ENCODE data around the gene RNF220. TPM values are rescaled to one million over a fixed set of nuclear protein-coding genes. Genes with fewer than 3 reads are reported as not detected.

The RNF220 gene
- total RNA-seq, 1 experiment from 2014 or later: 128 TPM

DNA sequence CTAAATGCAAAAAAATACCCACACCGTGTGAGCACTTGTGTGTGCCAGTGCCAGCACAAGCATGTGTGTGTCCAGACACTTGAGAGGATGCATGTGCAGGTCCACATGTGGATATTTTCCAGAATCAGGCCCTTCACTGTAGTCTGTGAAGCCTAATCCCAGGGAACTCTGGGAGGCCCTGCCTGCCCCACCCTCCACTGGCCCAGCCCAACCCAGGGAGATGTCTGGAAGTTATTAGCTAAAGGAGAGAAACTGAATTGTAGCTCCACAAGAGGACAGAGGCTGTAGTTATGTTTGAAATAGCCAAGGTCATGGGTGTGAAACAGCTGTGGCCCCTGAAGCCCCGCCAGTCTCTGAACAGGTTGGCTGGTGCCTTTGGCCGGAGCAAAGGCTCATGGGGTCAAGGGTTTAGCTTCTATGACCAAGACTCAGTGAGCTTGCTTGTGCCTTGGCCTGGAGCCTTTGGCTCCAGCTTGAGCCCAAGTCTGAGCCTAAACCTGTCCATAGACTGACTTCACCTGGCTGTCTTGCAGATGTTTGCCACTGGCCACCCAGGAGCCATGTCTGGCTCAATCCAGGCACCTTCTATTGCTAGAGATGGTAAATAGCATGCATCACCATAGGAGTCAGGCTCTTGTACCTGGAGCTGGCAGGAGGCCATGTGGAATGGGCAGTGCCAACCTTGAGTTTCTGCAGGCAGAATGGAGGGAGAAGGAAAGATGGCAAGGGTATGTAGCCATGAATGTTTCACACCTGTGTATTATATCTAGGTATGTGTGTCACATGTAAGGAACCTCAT is 199.3 kb downstream of the RNF220 start:
- CTCF ChIA-PET: interaction anchor here (1.3 to 2.5 kb wide), 5 partner anchors 9 to 226 kb away, joined by 3 to 15 read pairs (median 4); no protein-coding TSS in a partner anchor
- no peak overlapping the region for H3K4me3 Mint-ChIP-seq
- no peak for ATAC-seq

DNA sequence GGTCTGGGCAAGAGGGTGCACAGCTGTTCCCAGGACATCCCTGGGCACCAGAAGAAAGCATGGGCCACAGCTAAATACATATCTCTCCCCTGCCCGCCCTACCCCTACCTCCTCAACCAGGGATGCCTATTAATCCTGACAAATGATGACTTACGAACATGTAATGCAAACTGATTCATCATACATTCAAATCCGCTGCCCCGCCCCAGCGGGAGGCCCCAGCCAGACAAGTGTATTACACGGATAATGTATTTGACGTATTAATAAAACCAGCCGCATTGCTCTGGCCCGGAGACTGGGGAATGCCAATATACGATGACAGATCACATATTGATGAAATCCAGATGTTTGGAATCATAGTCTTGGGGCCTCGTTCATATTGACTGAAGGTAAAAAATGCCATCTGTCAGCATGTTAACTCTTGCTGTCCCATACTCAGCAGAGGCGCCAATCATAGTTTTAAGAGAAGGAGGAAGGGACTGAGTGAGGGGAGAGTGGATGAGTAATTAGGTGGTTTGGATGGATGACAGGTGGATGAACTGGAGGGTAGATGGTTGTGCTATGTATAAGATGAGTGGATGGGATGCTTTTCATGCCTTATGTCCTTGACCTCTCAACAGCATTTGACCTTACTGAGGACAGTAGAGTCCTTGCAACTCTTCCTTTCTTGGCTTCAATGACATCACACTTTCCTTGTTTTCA is 201.0 kb downstream of the RNF220 start:
- ATAC-seq (no peak), DNase-seq (ENCODE audit: low spot score) (no peak)
- ChIA-PET CTCF (no interaction called here), POLR2A (no interaction called here)
- H3K36me3 Mint-ChIP-seq: no peaks in the 10 kb centered on the region
- peaks cover 14% of the 10 kb centered on the region for H3K4me1 Mint-ChIP-seq
- H3K27me3 Mint-ChIP-seq (ENCODE audit: low read depth): no peaks in the 10 kb centered on the region
- H3K9me3 Mint-ChIP-seq: no peaks in the 10 kb centered on the region
- H3K27ac Mint-ChIP-seq: no peak overlapping the region
- no peak for TF ChIP-seq ZNF423 (CRISPR knock-in tag; IDR thresholded peaks at IDR 0.05)
- TF ChIP-seq ESRRA (CRISPR knock-in tag; IDR thresholded peaks at IDR 0.05; ENCODE audit: borderline replicate concordance): no peak
- no peak for TF ChIP-seq SMAD3 (CRISPR knock-in tag; IDR thresholded peaks at IDR 0.05; ENCODE audit: borderline replicate concordance)
- no peak for TF ChIP-seq NR2C2 (CRISPR knock-in tag; IDR thresholded peaks at IDR 0.05)
- TF ChIP-seq EMX1 (CRISPR knock-in tag; IDR thresholded peaks at IDR 0.05): no peak
- TF ChIP-seq HMGXB4 (CRISPR knock-in tag; IDR thresholded peaks at IDR 0.05): no peak
- no peak for TF ChIP-seq NR1H2 (CRISPR knock-in tag; IDR thresholded peaks at IDR 0.05)
- no peak for TF ChIP-seq TEAD1 (CRISPR knock-in tag; IDR thresholded peaks at IDR 0.05)
- no peak for TF ChIP-seq NFE2L1 (CRISPR knock-in tag; IDR thresholded peaks at IDR 0.05)
- no peak for TF ChIP-seq FOXP4 (CRISPR knock-in tag; IDR thresholded peaks at IDR 0.05)
- no peak for TF ChIP-seq OVOL2 (CRISPR knock-in tag; IDR thresholded peaks at IDR 0.05; ENCODE audit: borderline replicate concordance)
- no peak for TF ChIP-seq NFYB (CRISPR knock-in tag; conservative IDR thresholded peaks at IDR 0.05; ENCODE audit: low read depth)
- no peak for TF ChIP-seq ZNF532 (CRISPR knock-in tag; IDR thresholded peaks at IDR 0.05; ENCODE audit: borderline replicate concordance)
- H3K4me3 Mint-ChIP-seq: no peak overlapping the region

More for the DNA sequence above, 199.3 kb downstream of the RNF220 start:
- no peak for DNase-seq (ENCODE audit: low spot score)
- H3K27ac Mint-ChIP-seq: no peak overlapping the region
- TF ChIP-seq FOXK1 (CRISPR knock-in tag; IDR thresholded peaks at IDR 0.05) (no peak), PRRX2 (CRISPR knock-in tag; IDR thresholded peaks at IDR 0.05) (no peak)
- peaks cover 3% of the 10 kb centered on the region; the same call in 1 of the 2 replicates for H3K4me1 Mint-ChIP-seq
- POLR2A ChIA-PET: no interaction called here
- H3K9me3 Mint-ChIP-seq: no peaks in the 10 kb centered on the region
- no peaks in the 10 kb centered on the region for H3K27me3 Mint-ChIP-seq (ENCODE audit: low read depth)
- H3K36me3 Mint-ChIP-seq: no peaks in the 10 kb centered on the region

Measured in WTC11 (cell line).